Lower lobe of right lung (tissue), 2 donors: Measurements from ENCODE around the gene MICU1. TPM values are rescaled to one million over a fixed set of nuclear protein-coding genes. Genes with fewer than 3 reads are reported as not detected.

ENCODE experiments used
- ATAC-seq, 2 donors: fragments of 200-7000 bp; cut with Tn5 transposase; one replicate each; pipeline ENCODE4 v1.9.1; 2020 to 2022; ENCODE audit warnings: mild to moderate bottlenecking in 2 of 2, moderate library complexity in 2 of 2
- DNase-seq: peaks from one replicate; pipeline ENCODE4 v3.0.0-alpha.2; 2020
- H3K27ac ChIP-seq: fragments of 200-600 bp; one replicate; pipeline ENCODE4 v1.8.0; 2022
- H3K27me3 ChIP-seq: fragments of 200-600 bp; one replicate; pipeline ENCODE4 v1.8.0; 2022; ENCODE audit warnings: low read depth
- H3K36me3 ChIP-seq: fragments of 200-600 bp; one replicate; pipeline ENCODE4 v1.8.0; 2022; ENCODE audit warnings: mild to moderate bottlenecking
- H3K4me1 ChIP-seq: fragments of 200-600 bp; one replicate; pipeline ENCODE4 v1.8.0; 2022
- H3K4me3 ChIP-seq: fragments of 200-600 bp; one replicate; pipeline ENCODE4 v1.8.0; 2022; ENCODE audit warnings: mild to moderate bottlenecking
- H3K9me3 ChIP-seq: fragments of 200-600 bp; one replicate; pipeline ENCODE4 v1.8.0; 2022
- intact Hi-C: fragments of 100-400 bp; cut with DNase I; formaldehyde crosslinking; loops from one replicate; pipeline ENCODE4 v1.11.0; 2022
- total RNA-seq: library from RNA; stranded (reverse); fragmentation: NEBNext Ultra II Directional; extraction: Animal tissue kit (Norgen Biotek cat#: 25700); gene quantifications from one replicate; pipeline ENCODE4 v1.2.1, GENCODE V29; 2021
- TF ChIP-seq, protein P1 (sequence below): fragments of 200-600 bp; IDR thresholded peaks from one replicate; pipeline ENCODE4 v1.8.0; 2022; ENCODE audit warnings: antibody characterized with exemption, mild to moderate bottlenecking
- donor health status: DM: no; HTN: yes; CAD: no; lungs with severe emphysema.

MICU1 gene
- total RNA-seq, 1 donor from 2014 or later, result 57.1 TPM

GRCh38 chr10:72573079-72573478 lies 52.8 kb downstream of the MICU1 start:
- Histone ChIP-seq H3K4me1 (no peaks in the 10 kb centered on the region), H3K36me3 (no peaks in the 10 kb centered on the region), H3K4me3 (no peak overlapping the region), H3K27ac (no peak overlapping the region), H3K27me3 (no peaks in the 10 kb centered on the region), H3K9me3 (no peaks in the 10 kb centered on the region)
- no peak for ATAC-seq
- DNase-seq, result no peak
- intact Hi-C loops, result no loop called here
- TF ChIP-seq, protein P1, sequence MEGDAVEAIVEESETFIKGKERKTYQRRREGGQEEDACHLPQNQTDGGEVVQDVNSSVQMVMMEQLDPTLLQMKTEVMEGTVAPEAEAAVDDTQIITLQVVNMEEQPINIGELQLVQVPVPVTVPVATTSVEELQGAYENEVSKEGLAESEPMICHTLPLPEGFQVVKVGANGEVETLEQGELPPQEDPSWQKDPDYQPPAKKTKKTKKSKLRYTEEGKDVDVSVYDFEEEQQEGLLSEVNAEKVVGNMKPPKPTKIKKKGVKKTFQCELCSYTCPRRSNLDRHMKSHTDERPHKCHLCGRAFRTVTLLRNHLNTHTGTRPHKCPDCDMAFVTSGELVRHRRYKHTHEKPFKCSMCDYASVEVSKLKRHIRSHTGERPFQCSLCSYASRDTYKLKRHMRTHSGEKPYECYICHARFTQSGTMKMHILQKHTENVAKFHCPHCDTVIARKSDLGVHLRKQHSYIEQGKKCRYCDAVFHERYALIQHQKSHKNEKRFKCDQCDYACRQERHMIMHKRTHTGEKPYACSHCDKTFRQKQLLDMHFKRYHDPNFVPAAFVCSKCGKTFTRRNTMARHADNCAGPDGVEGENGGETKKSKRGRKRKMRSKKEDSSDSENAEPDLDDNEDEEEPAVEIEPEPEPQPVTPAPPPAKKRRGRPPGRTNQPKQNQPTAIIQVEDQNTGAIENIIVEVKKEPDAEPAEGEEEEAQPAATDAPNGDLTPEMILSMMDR, result no peak

DNA sequence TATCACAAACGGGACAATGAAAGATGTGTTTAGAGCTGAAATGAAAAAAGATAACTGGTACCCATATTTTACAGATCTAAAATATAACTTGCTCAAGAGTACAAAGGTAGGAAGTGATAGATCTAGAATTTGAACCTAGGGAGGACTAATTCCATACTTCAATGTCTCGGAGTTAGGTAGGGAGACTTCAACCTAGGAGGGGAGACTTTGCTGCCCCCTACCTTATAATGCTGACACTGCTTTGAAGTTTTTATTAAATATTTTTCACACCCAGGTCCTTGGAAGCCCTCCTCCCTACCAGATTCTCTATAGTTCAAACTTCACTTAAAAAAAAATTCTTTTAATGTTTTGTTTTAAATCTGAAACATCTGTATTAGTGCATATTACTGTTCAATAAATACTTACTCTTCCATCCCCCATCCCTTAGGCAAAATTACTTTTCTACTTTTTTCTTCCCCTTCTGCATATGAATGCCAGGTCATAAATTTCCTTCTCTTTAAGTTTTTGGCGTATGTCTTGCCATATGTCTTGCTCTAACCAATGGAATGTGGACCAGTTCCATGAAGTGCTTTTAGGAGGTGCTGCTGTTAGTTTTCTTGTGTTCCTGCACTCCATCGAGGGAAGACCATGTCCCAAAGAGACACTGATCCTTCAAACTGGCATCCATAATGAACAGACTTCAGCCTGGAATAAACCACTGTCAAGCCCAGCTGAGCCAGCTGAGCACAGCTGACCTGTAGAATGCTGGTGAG lies 57.8 kb downstream of the MICU1 start:
- Histone ChIP-seq H3K9me3 (no peaks in the 10 kb centered on the region), H3K4me3 (no peak overlapping the region), H3K36me3 (peaks cover 19% of the 10 kb centered on the region), H3K4me1 (peaks cover 8% of the 10 kb centered on the region), H3K27ac (peak overlapping the region; percentile 20), H3K27me3 (no peaks in the 10 kb centered on the region)
- TF ChIP-seq, protein P1, result peak; percentile 25
- no peak for ATAC-seq
- intact Hi-C loops, result no loop called here
- no peak for DNase-seq

- no peak for DNase-seq
- H3K36me3 ChIP-seq, result peaks cover 24% of the 10 kb centered on the region
- peak overlapping the region; percentile 20 for H3K27ac ChIP-seq
- peak; percentile 61 to 66 for ATAC-seq
- H3K9me3 ChIP-seq, result no peaks in the 10 kb centered on the region
- H3K4me3 ChIP-seq, result no peak overlapping the region
- H3K4me1 ChIP-seq, result peaks cover 11% of the 10 kb centered on the region
- intact Hi-C loops, result no loop called here
- TF ChIP-seq, protein P1, result no peak
- H3K27me3 ChIP-seq, result no peaks in the 10 kb centered on the region
Measured at GRCh38 chr10:72567421-72567820, 58.5 kb downstream of the MICU1 start.

GRCh38 chr10:72564596-72564995 lies 61.3 kb downstream of the MICU1 start:
- DNase-seq, result no peak
- Histone ChIP-seq H3K36me3 (peaks cover 53% of the 10 kb centered on the region), H3K4me3 (no peak overlapping the region), H3K4me1 (peaks cover 11% of the 10 kb centered on the region), H3K9me3 (no peaks in the 10 kb centered on the region), H3K27me3 (no peaks in the 10 kb centered on the region), H3K27ac (peak overlapping the region; percentile 58)
- intact Hi-C loops, result no loop called here
- TF ChIP-seq, protein P1, result no peak
- peak; percentile 92 to 95 for ATAC-seq

DNA sequence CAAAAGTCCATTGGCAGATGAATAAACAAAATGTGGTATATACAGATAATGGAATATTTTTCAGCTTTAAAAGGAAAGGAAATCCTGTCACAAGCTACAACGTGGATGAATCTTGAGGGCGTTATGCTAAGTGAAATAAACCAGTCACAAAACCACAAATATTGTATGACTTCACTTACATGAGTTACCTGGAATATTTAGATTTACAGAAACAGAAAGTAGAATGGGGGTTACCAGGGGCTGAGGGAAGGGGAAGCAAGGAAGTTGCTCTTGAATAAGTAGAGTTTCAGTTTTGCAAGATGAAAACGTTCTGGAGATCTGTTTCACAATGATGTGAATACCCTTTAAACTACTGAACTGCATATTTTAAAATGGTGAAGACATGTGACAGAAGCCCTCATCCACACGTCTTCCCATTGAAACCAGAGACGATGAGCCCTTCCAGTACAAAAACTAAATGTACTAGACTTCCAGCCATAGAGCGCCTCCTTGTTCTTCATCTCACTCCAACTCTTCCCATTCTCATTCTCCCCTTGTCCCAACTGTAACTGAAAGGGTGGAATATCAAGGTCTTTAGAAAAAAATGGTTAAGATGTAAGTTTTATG lies 62.4 kb downstream of the MICU1 start:
- no peaks in the 10 kb centered on the region for H3K9me3 ChIP-seq
- intact Hi-C loops, result no loop called here
- H3K27me3 ChIP-seq, result no peaks in the 10 kb centered on the region
- H3K4me3 ChIP-seq, result no peak overlapping the region
- H3K36me3 ChIP-seq, result peaks cover 62% of the 10 kb centered on the region
- peaks cover 11% of the 10 kb centered on the region for H3K4me1 ChIP-seq
- DNase-seq, result no peak
- TF ChIP-seq, protein P1, result no peak
- no peak overlapping the region for H3K27ac ChIP-seq
- peak in 1 of 2 donors; percentile 30 for ATAC-seq
